IPS-18c (cell line): ENCODE results near the gene SPEG.
A peak's percentile ranks its signal among the peaks of the same experiment; 100 is the strongest.

Source experiments
- H3K4me3 ChIP-seq: 2 replicates; pipeline ENCODE4 v1.7.0; 2013; ENCODE audit warnings: low read depth, mild to moderate bottlenecking, low read length, moderate library complexity; ENCODE audit not compliant: insufficient read depth
- H3K9me3 ChIP-seq: one replicate; pipeline ENCODE4 v1.6.1; 2013; ENCODE audit warnings: mild to moderate bottlenecking, low read length, moderate library complexity; ENCODE audit not compliant: control insufficient read depth, insufficient read depth

SPEG gene

DNA sequence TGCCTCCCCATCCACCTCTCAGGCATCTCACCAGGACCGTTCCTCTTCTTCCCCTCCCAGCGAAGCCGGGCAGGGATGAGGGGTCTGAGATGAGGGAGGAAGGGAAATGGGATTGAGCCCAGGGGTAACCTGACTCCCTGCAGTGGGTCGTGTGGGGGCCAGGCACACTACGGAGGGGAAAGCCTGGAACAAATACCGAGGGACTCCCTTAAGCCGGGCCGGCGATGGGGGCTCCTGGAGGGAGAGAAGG lies 250 bp upstream of the SPEG start:
- Histone ChIP-seq H3K4me3 (peak overlapping the region; percentile 38; the same call in 1 of the 2 replicates), H3K9me3 (no peaks in the 10 kb centered on the region)

DNA sequence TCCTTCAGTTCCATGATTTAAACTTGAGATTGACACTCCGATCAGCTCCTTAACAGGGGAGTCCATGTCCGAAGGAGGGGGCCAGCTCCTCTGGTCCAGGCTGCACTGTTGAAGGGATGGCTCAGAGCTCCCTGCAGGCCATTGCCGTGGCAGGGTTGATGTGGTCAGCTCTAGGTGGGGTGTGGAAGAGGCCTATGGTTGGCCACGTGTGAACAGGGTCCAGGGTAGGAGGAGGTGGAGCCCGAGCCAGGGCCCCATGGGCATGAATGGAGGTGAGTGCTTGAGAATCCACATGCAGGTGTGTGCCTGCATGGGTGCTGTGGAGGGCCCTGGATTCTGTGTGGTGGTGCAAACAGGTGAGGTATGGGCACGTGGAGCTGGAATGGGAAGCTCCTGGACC lies 1.1 kb downstream of the SPEG start:
- H3K9me3 ChIP-seq: no peaks in the 10 kb centered on the region

DNA sequence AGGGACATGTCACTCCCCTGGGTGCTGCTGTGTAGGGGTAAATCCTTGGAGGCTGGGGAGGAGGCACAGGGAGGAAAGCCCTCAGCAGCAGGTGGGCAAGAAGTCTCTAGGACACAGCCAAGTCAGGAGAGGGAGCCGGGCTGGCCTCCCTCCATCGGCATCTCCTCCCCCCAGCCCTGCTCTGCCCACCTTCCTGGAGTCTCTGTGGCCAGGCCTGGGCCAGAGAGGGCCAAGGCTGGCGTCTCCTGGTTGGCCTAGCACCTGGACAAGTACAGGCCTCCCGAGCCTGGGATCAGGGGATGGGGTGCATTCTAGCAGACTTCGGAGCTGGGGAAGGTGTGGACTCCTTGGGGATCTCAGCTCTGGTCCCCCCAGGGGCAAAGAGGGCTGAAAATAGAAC lies 1.8 kb downstream of the SPEG start:
- Histone ChIP-seq H3K4me3 (no peak overlapping the region), H3K9me3 (no peaks in the 10 kb centered on the region)

More for the DNA sequence above, 1.1 kb downstream of the SPEG start:
- no peak overlapping the region for H3K4me3 ChIP-seq

DNA sequence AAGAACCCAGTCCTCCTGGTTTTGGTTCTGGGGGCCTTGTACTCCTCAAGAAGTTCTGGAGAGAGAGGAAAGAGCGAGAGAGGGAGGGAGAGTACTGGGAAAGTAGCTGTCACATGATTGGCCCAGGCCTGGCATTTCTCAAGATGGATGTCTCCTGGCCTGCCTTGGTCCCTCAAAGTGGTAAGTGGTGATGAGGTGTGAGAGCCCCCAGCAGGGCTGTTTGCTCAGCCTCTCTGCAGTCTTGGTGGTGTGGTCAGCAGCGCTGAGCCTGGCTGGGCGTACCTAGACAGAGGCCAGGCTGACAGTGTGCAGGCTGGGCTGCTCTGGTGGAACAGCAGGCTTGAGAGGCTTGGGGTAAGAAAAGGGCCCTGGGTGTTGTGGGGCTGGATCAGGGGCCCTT lies 2.5 kb downstream of the SPEG start:
- H3K9me3 ChIP-seq: no peaks in the 10 kb centered on the region

DNA sequence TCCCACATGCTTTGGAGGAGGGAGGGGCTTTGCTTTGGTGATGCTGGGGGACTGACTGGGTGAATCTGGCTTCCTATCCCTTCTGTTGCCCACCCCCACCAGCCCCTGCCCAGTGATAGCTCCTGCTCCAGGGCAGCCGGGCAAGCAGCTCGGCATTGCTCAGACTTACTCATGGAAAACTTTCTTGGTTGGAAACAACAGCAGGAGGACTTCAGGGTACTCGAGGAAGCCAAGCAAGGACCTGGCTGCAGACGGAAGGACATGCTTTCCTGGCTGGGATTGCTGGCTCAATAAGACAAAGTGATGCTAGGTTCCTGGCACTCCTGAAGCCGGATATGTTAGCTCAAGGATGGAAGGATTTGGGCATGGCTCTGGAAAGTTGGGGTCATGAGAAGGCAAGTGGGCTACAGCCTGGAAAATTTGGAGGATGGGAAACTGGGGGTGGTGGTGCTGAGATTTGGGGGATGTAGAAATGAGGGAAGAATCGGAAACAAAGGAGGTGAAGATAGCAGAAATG lies 3.1 kb downstream of the SPEG start:
- no peaks in the 10 kb centered on the region for H3K9me3 ChIP-seq
- H3K4me3 ChIP-seq: no peak overlapping the region

More for the DNA sequence above, 2.5 kb downstream of the SPEG start:
- no peak overlapping the region for H3K4me3 ChIP-seq

DNA sequence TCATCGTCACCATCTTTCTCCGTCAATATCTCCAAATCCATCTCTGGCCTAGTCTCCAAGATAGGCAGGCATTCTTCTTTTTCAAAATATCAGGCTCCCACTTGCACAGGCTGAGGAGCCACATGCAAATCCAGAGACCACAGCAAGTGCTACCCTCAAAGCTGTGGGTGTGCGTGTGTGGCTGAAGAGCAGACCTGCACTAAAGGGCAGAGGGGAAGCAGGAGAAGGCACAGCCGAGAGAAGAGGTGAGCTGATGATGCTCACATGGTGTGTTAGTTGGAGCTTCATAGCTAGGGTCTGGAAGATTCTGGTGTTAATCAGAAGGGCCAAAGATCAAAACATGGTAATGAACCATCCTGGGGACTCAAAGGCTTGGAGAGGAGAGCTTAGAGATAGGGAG lies 3.8 kb downstream of the SPEG start:
- H3K4me3 ChIP-seq: no peak overlapping the region
- H3K9me3 ChIP-seq: no peaks in the 10 kb centered on the region

DNA sequence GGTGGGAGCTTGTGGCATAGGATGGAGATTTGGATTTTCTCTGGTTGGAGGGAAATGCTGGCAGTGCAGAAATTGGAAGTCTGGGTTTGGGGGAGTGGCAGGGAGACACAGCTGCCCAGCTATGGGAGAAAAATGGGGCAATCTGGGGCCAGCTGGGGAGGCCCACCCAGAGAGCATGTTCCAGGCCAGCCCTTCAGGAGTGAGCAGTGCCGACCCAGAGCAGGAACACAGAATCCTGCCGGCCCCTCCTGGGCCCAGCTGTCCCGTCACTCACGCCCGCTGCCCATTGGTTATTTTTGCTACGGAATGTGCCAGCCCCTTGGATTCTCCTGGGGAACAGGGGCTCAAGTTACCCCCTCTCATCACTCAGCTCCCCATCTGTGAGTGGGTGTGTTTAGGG lies 4.9 kb downstream of the SPEG start:
- Histone ChIP-seq H3K4me3 (no peak overlapping the region), H3K9me3 (no peaks in the 10 kb centered on the region)

DNA sequence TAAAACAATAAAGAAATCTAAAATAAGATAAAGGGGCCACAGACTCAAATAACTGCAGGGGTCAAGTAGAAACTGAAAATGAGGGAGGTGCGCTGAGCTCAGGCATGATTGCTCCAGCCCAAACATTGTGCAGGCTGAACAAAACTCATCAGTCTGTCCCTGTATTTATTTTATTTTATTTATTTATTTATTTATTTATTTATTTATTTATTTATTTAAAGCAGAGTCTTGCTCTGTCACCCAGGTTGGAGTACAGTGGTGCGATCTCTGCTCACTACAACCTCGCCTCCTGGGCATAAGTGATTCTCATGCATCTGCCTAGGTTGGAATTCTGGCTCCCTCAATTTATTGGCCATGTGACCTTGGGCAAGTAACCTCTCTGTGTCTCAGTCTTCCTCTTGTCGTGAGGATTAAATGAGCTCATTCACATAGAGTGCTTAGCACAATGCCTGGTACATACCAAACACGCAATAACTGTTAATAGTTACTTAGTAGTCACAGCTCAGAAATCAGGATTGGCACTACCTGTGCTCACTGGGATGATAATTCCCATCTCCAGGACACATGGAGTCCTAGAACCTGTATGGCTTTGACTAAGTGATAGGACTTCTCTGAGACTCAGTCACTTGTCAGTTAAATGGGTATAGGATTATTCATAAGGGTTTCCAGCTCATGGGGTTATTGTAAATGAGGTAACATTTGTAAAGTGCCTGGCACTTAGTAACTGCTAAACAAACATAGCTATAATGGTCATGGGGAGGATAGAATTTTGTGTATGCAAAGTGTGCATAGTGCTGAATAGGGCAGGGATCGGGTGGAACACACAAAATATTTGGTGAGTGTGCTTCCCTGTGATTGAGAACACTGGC lies 6.0 kb downstream of the SPEG start:
- Histone ChIP-seq H3K9me3 (no peaks in the 10 kb centered on the region), H3K4me3 (no peak overlapping the region)

DNA sequence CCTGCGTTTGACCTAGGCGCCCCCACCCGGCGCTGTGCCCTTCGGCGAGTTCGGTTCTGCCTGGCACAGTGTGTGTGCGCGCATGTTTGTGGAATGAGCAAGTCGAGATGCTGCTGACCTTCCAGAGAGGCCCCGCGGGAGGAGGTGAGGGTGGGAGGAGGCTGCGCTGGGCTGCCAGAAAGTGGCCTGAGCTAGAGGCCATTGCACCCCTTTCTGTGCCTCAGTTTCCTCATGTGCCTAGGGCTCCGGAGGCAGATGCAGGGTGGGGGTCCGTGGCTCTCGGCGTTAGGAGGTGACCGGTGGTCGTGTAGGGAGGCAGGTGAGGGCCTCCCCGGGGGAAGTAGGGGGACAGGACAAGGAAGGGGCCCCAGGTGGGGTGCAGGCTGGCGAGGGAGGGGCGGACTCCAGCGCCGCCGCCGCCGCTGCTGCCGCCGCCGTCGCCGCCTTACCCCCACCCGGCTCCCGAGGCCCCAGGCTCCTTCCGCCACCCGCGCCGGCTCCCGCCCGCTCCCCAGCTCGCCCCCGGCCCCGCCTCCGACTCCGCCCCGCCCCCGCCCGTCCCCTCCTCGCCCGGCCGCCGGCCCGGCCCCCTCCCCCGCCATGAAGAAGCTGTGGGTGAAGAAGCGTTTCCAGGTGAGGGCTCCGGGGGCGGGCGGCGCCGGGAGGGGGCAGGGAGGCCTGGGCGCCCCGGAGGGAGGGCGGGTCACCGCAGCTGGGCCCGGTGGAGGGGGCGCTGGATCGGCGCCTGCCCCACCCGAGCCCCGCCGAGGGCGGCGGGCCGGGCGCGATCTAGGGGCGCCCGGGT lies 7.0 kb downstream of the SPEG start:
- no peaks in the 10 kb centered on the region for H3K9me3 ChIP-seq
- H3K4me3 ChIP-seq: peak overlapping the region; percentile 75

DNA sequence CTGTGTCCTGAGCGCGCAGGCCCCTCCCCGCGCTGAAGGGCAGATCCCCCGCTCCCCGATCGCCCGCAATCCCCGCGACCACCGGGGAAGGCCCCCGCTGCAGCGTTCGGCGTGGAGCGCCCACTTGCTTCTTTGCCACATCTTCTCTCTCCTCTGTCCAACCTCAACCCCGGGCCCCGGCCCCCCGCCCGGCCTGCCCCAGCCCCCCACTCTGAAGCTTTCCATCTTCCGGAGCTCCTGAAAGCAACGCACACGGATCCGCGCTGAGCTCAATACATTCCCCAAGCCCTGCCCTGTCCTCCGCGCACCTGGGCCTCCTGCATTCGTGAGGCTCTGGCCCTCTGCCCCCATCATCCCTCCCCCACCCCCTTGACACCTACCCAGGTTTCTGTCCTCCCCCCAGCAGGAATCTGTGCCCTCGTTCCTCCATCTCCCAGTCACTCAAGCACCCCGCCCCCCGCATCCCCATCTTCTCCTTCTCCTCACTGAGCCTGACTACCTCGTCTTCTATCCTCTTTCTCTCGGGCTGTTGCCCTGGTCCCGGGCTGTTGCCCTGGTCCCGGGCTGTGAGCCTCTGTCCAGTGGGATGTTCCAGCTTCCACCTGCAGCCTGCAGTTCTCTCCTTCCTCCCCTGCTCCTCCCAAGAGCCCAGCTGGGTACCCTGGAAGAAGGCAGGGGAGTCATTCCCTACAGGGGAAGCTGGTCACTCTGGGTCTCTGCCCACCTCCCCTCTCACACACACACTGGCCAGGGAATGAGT lies 7.8 kb downstream of the SPEG start:
- Histone ChIP-seq H3K4me3 (peak overlapping the region; percentile 56), H3K9me3 (no peaks in the 10 kb centered on the region)

DNA sequence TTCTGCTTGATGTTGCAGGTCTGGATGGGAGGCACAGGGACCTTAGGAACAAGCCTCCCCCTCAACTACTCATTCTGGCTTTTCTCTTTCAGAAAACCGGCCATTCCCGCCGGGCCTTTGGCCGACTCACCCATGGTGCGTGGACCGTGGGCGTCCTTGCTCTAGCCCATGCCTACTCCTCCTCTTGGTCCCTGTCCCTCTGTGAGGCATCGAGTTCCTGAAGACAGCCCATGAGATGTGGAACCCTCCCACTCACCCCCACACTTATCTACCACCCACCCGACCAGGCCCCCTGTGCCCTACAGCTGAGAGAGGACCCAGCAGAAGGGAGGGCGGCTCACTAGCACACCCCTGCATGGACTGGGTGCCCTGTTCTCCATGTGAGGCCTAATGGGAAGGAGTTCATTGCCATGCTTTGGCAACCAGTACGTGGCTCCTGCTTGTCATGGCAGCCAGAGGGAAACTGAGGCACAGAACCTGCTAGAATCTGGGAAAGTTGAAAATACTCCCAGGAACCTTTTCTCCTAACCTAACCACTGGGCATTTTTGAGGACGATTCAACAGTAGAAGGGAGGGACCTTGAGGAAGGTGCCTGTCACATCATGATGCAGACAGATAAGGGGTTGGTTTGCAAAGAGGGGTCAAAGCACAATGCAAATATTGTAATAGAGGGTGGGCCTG lies 8.5 kb downstream of the SPEG start:
- 0 out of 2 replicates have a peak overlapping the region, but pooled peaks have one; percentile 56 for H3K4me3 ChIP-seq
- H3K9me3 ChIP-seq: no peaks in the 10 kb centered on the region

DNA sequence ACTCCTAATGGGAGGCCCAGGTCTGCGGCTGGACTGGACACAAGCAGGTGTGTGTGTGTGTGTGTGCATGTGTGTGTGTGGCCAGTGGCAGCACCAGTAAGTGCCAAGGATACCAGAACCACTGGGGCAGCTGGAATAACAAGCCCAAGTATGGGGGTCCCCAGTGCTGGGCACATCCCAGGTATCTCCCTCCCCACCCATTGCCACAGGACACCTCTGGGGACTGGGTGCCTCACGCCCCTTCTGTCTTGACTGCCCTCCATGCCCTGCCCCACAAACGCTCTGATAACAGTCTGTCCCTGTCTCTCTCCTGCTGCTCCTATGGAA lies 9.0 kb downstream of the SPEG start:
- H3K9me3 ChIP-seq: no peaks in the 10 kb centered on the region
- H3K4me3 ChIP-seq: no peak overlapping the region

DNA sequence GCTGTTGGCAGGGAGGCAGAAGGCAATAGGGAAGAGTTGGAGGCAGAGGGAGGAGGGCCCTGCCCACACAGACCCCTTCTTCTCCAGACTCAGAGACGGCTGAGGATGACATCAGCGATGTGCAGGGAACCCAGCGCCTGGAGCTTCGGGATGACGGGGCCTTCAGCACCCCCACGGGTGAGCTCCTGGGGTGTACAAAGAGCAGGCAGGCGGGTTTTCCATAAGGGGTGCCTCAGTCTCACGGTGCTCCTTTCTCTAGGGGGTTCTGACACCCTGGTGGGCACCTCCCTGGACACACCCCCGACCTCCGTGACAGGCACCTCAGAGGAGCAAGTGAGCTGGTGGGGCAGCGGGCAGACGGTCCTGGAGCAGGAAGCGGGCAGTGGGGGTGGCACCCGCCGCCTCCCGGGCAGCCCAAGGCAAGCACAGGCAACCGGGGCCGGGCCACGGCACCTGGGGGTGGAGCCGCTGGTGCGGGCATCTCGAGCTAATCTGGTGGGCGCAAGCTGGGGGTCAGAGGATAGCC lies 10.0 kb downstream of the SPEG start:
- no peaks in the 10 kb centered on the region for H3K9me3 ChIP-seq
- no peak overlapping the region for H3K4me3 ChIP-seq

DNA sequence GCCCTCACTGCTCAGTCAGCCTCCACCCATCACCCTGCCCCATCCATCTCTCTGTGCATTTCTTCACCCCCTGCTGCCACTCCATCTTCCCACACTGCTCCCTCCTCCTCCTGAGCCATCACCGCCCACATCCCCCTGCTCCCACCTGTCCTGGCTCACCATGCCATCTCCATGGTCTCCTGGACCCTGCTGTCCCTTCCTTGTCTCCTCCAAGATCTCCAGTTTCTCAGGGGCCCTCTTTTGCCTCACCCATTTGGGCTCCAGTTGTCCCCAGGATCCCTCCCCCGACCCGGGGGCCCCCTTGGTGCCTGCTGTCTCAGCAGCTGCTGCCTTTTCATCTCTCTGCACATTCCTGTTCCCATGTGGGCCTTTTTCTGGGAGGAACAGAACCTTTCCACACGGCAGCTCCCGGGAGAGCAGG lies 10.6 kb downstream of the SPEG start:
- no peak overlapping the region for H3K4me3 ChIP-seq
- no peaks in the 10 kb centered on the region for H3K9me3 ChIP-seq

DNA sequence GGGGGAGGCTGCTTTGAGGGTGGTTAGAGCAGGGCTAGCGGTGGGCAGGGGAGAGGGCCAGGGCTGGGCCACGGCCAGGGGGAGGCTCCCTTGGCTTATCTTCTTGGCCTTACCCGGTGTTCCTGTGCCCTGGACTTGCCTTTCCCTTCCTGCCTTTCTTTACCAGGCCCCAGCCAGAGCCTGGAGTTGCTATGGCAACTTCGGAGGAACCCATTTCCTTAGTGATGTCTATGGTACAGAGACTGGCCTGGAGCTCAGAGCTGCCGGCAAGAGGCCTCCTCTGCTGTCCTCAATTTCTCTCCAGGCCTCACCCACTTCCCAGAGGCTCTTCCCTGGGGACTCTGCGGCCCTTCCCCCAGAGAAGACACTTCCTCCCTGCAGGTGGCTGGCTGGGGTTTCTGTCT lies 11.5 kb downstream of the SPEG start:
- Histone ChIP-seq H3K9me3 (no peaks in the 10 kb centered on the region), H3K4me3 (no peak overlapping the region)

DNA sequence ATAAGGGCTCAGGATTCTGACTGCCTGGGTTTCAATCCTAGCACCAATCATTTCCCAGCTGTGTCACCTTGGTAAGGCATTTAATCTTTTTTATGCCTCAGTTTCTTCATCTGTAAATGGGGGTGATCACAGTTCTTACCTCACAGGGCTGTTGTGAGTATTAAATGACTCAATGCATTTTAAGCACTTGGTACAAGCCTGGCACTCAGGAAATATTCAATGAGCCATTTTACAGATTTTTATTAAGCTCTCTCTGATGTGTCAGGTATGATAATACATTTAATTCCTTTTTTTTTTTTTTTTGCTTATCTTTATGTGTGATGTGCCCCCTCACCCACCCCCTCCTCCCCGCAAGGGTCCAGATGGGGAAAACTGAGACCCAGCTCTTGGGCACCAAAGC lies 12.0 kb downstream of the SPEG start:
- no peaks in the 10 kb centered on the region for H3K9me3 ChIP-seq
- H3K4me3 ChIP-seq: no peak overlapping the region
